ENCODE results near the gene NATD1.

The NATD1 gene

DNA sequence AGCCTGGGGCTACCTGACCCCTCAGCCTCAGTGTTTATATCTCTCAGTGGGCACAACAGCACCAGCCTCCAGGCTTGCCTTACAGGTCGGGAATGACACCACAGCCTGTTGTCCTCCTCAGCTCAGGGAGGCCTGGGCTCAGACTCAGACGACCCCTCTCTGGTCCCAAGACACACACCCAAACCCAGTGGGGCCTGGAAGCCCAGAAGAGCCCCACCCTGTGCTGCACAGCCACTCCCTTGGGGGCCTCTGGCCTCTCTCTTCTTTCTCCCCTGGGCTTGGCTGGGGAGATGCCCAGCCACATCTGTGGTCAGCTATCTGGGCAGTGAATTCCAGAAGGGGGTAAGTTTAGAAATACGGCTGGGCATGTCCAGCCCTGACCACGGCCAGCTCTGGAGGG lies 2.4 kb downstream of the NATD1 start:
- Mint-ChIP-seq H3K27me3 (no peaks in the 10 kb centered on the region), H3K9me3 (no peaks in the 10 kb centered on the region), H3K36me3 (no peaks in the 10 kb centered on the region), H3K4me3 (no peak overlapping the region), H3K4me1 (peaks cover 16% of the 10 kb centered on the region), H3K27ac (no peak overlapping the region)
- DNase-seq (ENCODE audit: low spot score in 2 of 2), result no peak
- no peak for ATAC-seq (ENCODE audit: low read depth)

DNA sequence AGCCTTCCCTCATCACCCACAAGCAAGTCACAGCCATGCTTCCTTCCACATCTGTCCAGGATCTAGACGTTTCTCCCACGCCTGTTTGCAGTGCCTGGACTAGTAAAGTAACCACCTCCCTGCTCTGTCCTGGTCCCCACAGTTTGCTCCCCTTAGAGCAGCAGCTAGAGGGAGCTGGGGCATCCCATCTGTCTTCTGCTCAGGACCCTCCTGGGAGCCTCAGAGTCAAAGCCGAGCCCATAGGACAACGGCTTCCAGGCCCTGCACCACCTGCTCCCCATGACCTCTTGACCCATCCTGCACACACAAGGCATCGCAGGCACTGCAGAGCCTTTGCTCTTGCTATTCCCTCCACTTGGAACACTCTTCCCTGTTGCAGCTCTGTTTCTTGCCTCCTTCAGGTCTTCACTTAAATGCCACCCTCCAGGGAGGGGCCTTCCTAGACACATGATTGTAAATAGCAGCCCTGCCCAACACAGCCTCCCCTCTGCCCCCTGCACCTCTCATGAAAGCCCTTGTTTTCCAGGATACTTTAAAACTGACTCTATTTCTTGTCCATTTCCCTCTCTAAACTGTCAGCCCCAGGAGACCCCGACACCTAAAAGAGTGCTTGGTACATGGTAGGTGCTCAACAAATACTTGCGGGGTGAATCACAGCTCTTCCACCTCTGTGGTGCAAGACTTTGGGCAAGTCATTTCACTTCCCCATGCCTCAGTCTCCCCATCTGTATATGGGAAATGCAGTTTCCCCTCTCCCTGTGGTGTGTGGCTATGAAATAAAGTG lies 3.1 kb downstream of the NATD1 start:
- H3K4me1 Mint-ChIP-seq, result peaks cover 20% of the 10 kb centered on the region
- ATAC-seq (ENCODE audit: low read depth), result no peak
- H3K27ac Mint-ChIP-seq, result no peak overlapping the region
- no peaks in the 10 kb centered on the region for H3K9me3 Mint-ChIP-seq
- DNase-seq (ENCODE audit: low spot score in 2 of 2), result no peak
- H3K36me3 Mint-ChIP-seq, result no peaks in the 10 kb centered on the region
- no peak overlapping the region for H3K4me3 Mint-ChIP-seq
- H3K27me3 Mint-ChIP-seq, result no peaks in the 10 kb centered on the region

DNA sequence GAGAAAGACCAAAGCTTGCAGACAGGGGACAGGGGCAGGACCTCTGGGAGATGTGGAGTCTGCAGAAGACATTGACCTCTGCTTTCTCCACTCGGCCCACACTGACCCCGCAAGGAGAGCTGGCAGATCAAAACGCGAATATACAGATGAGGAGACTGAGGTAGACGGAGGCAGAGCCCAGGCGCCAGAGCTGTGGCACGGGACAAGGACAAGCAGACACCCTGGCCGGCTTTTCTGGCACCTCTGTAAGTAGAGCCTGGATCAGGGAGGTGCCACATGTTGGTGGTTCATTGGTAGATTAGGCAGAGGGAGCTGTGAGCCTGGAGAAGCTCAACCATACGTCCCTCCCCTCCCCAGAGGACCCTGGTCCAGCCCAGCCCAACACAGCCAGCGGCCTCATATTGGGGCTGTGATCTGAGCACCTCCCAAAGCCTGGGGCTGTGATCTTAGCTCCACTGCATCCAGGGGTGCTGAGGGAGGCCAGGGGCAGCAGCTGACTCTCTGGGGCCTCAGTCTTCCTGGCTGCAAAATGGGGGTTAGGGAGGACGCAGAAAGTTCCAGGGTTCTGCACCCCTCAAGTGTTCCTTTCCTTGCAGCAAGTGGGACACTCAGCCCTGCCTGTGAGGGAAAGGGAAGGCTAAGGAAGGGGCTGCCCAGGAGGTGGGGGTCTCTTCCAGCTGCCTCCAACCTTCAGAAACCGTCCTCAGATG lies 4.0 kb downstream of the NATD1 start:
- H3K9me3 Mint-ChIP-seq, result no peaks in the 10 kb centered on the region
- no peaks in the 10 kb centered on the region for H3K27me3 Mint-ChIP-seq
- DNase-seq (ENCODE audit: low spot score in 2 of 2) (no peak), ATAC-seq (ENCODE audit: low read depth) (no peak)
- H3K27ac Mint-ChIP-seq, result no peak overlapping the region
- H3K4me1 Mint-ChIP-seq, result peaks cover 23% of the 10 kb centered on the region
- no peak overlapping the region for H3K4me3 Mint-ChIP-seq
- H3K36me3 Mint-ChIP-seq, result no peaks in the 10 kb centered on the region

DNA sequence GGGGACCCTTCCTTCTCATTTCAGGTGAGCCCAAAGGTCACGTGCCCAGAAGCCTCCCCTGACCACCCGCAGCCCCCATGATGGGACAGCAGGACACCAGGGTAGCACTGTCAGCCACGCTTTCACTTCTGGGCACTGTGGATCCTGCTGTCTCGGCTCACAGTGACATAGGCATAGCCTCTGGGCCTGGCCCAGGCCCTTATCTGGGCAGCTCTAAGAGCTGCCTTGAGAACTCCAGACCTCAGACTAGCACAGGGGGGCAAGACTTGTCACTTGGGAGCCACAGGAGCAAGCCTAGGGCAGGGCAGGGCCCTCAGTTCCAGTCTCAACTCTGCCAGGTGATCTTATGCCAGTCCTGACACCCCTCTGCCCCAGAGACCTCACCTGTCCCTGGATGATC lies 4.7 kb downstream of the NATD1 start:
- H3K4me3 Mint-ChIP-seq, result no peak overlapping the region
- no peak overlapping the region for H3K27ac Mint-ChIP-seq

DNA sequence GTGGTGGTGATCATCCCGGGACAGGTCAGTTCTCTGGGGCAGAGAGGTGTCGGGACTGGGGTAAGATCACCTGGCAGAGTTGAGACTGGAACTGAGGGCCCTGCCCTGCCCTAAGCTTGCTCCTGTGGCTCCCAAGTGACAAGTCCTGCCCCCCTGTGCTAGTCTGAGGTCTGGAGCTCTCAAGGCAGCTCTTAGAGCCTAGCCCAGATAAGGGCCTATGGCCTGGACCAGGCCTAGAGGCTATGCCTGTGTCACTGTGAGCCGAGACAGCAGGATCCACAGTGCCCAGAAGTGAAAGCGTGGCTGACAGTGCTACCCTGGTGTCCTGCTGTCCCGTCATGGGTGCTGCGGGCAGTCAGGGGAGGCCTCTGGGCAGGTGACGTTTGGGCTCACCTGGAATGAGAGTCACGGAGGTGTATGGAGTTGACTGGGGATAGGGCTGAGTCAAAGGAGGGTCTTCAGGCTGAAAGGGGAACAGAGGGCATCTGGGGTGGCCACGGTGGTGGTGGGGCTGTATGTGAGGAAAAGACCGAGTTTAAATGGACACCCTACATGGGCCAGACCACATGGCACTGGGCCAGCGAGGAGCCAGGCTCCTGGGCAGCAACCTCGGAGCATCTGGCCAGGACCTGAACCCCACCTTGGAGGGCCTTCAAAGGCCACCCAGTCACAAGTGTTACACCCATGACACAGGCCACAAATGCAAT lies 5.5 kb downstream of the NATD1 start:
- ATAC-seq (ENCODE audit: low read depth) (no peak), DNase-seq (ENCODE audit: low spot score in 2 of 2) (no peak)
- peaks cover 23% of the 10 kb centered on the region for H3K4me1 Mint-ChIP-seq
- no peaks in the 10 kb centered on the region for H3K27me3 Mint-ChIP-seq
- H3K9me3 Mint-ChIP-seq, result no peaks in the 10 kb centered on the region
- no peak overlapping the region for H3K4me3 Mint-ChIP-seq
- no peak overlapping the region for H3K27ac Mint-ChIP-seq
- no peaks in the 10 kb centered on the region for H3K36me3 Mint-ChIP-seq

More for the DNA sequence above, 4.7 kb downstream of the NATD1 start:
- no peaks in the 10 kb centered on the region for H3K27me3 Mint-ChIP-seq
- H3K4me1 Mint-ChIP-seq, result peaks cover 23% of the 10 kb centered on the region
- DNase-seq (ENCODE audit: low spot score in 2 of 2) (no peak), ATAC-seq (ENCODE audit: low read depth) (no peak)
- H3K36me3 Mint-ChIP-seq, result no peaks in the 10 kb centered on the region
- H3K9me3 Mint-ChIP-seq, result no peaks in the 10 kb centered on the region

DNA sequence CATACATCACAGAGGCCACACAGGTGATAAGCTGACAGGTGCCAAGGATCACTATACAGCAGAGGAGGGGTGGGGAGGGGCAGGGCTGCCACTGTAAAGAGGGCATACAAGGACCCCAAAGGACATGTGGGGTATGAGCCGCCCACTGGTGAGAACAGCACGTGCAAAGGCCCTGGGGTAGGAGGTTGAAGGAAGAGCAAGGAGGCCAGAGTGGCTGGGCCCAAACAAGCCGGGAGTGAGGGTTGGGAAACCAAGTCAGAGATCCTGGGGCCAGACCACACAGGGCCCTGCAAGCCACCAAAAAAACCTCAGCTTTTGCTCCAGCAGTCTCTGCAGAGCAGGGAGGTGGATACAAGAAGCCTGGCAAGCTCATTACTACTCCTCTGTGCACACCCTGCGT lies 6.5 kb downstream of the NATD1 start:
- peaks cover 16% of the 10 kb centered on the region for H3K4me1 Mint-ChIP-seq
- no peak for ATAC-seq (ENCODE audit: low read depth)

DNA sequence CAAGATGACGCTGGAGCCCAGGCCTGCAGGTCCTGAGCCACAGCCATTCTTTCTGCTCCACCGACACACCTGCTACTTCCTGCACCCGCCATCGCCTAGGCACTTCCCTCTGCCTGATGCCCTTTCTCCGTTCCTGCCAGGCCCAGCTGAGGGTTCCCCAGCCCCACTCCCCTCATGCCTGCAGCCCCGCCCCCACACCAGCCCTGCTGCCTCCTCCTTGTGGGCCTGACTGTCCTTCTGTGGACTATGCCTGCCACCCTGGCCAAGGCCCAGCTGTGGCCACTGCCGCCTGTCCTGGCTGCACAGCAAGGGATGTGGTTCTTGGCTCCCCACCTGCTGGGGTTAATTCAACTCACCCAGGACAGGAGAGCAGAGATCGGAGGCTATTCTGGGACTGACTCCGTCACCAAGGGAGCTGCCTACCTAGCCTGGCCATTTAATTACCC lies 7.5 kb downstream of the NATD1 start:
- H3K27me3 Mint-ChIP-seq, result no peaks in the 10 kb centered on the region
- no peaks in the 10 kb centered on the region for H3K9me3 Mint-ChIP-seq
- H3K4me1 Mint-ChIP-seq, result peaks cover 14% of the 10 kb centered on the region
- no peaks in the 10 kb centered on the region for H3K36me3 Mint-ChIP-seq
- no peak for ATAC-seq (ENCODE audit: low read depth)
- DNase-seq (ENCODE audit: low spot score in 2 of 2), result no peak
- no peak overlapping the region for H3K4me3 Mint-ChIP-seq
- no peak overlapping the region for H3K27ac Mint-ChIP-seq

More for the DNA sequence above, 6.5 kb downstream of the NATD1 start:
- Mint-ChIP-seq H3K4me3 (no peak overlapping the region), H3K9me3 (no peaks in the 10 kb centered on the region), H3K27me3 (no peaks in the 10 kb centered on the region), H3K27ac (no peak overlapping the region), H3K36me3 (no peaks in the 10 kb centered on the region)
- DNase-seq (ENCODE audit: low spot score in 2 of 2), result no peak

DNA sequence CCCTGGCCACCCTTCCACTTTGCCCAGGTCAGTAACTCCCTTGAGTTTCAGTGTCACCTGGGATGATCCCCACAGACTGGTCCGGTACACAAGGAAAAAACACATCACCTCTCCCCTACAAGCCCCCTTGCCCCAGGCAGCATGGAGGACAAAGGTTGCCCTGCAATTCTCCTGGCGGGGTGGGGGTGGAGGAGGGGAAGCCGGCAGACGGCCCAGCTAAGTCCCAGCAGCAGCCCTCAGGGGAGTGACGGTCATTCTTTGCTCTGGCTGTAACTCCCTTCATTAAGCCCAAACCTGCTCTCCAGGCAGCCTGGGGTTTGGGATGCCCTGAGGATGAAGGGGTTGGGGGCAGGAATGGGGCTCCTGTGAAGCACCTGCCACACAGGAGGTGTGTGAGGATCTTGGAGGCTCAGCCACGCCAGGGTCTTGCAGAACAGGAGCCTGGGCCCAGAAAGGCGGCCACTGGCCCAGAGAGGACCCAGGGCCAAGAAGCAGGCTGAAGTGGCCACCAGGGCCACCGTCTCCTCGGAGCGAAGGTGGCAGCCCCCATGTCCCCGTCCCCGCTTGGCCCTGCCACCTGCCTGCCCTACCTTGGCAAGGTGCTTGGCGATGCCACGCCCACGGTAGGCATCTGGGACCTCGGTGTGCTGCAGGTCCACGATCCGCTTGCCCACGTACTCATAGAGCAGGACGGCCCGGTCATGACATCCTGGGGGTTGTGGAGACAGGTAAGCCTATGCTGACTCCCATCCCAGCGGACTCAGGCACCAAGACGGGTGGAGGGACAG lies 9.5 kb downstream of the NATD1 start:
- no peak overlapping the region for H3K27ac Mint-ChIP-seq
- DNase-seq (ENCODE audit: low spot score in 2 of 2) (no peak), ATAC-seq (ENCODE audit: low read depth) (no peak)
- H3K27me3 Mint-ChIP-seq, result no peaks in the 10 kb centered on the region
- H3K9me3 Mint-ChIP-seq, result no peaks in the 10 kb centered on the region
- H3K36me3 Mint-ChIP-seq, result no peaks in the 10 kb centered on the region
- H3K4me3 Mint-ChIP-seq, result no peak overlapping the region
- peaks cover 11% of the 10 kb centered on the region for H3K4me1 Mint-ChIP-seq

DNA sequence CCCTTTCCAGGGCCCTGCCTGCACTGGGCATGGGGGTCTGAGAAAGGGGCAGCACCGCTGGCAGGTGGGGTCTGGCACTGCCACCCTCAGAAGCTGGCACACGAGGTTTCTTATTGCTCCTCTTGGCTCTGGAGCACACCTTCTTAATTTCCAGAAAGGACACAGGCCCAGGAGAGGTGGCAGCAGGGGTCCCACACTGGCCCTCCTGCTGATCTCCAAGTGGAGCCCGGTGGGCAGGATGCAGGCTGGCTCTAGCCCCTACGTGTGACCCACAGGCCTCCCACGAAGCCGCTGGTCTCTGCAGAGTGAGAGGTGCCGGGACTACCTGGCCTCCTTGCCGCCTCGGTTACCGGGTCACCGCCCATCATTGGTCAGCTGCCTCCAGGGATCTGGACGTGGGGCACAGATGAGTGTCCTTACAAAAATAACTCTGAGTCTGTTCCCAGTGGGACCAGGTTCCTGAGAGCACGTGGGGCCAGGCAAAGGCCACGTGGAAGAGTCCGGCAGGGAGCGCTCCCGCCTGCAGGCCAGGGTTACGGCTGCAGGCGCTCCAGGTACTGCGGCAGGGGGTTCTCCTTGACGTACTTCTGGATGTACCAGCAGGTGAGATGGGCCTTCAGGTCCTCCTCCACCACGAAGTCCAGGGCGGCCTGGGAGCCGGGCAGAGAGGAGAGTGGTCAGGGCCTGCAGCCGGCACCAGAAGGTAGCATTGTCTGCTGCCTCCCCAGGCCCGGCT lies 10.3 kb downstream of the NATD1 start:
- H3K4me3 Mint-ChIP-seq, result no peak overlapping the region
- H3K9me3 Mint-ChIP-seq, result no peaks in the 10 kb centered on the region
- ATAC-seq (ENCODE audit: low read depth) (no peak), DNase-seq (ENCODE audit: low spot score in 2 of 2) (no peak)
- H3K4me1 Mint-ChIP-seq, result peaks cover 11% of the 10 kb centered on the region
- H3K36me3 Mint-ChIP-seq, result no peaks in the 10 kb centered on the region
- H3K27me3 Mint-ChIP-seq, result no peaks in the 10 kb centered on the region
- H3K27ac Mint-ChIP-seq, result no peak overlapping the region

DNA sequence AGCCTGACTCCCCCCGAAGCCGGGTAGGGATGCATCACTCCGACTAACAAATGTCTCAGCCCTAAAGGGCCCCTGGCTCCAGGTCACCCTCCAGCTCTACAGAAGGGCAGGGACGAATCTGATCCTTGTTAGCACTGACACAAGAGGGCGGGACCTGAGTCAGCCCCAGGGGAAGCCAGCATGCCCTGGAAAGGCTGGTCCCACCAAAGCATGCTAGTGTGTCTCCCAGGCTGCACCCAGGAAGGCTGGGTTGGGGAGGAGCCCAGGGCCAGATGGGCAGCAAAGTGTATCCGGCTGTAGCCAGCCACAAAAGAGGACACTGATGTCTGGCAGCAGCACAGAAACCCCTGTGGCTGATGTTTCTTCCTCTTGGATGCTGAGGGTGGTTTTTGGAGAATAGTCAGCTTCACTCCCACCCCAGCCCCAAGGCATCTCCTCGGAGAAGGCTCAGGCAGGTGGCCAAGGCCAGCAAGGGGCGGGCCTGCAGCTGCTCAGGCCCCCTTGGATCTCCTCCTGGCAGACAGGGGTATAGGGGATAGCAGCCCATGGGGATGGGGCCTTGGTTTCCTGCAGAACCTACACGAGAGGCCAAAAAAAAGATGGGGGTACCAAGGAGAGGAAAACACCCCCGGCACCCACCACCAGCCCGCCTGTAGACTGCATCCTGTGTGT lies 11.0 kb downstream of the NATD1 start:
- DNase-seq (ENCODE audit: low spot score in 2 of 2) (no peak), ATAC-seq (ENCODE audit: low read depth) (no peak)
- H3K9me3 Mint-ChIP-seq, result no peaks in the 10 kb centered on the region
- no peaks in the 10 kb centered on the region for H3K36me3 Mint-ChIP-seq
- H3K27ac Mint-ChIP-seq, result no peak overlapping the region
- no peaks in the 10 kb centered on the region for H3K27me3 Mint-ChIP-seq
- no peak overlapping the region for H3K4me3 Mint-ChIP-seq
- peaks cover 9% of the 10 kb centered on the region for H3K4me1 Mint-ChIP-seq

DNA sequence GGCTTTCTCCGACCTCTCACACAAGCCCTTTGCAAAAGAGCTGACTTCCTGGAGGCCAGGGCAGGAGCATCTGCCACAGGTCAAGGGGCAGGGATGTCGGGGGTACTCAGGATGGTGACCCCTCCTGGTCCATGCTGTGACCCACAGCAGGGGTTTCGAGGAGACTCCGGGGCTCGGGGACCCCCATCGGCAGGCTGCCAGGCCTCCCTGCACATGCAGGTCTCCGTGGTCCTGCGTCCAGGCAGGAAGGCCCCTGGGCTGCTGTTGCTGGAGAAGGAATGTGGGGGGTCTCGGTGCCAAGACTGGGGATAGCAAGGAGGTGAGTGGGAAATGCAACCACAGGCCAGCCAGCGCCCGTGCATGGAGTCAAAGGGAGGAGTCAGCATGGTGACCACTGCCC lies 11.6 kb downstream of the NATD1 start:
- H3K9me3 Mint-ChIP-seq, result no peaks in the 10 kb centered on the region
- H3K36me3 Mint-ChIP-seq, result no peaks in the 10 kb centered on the region
- peaks cover 9% of the 10 kb centered on the region for H3K4me1 Mint-ChIP-seq
- no peak for DNase-seq (ENCODE audit: low spot score in 2 of 2)
- H3K27me3 Mint-ChIP-seq, result no peaks in the 10 kb centered on the region
- ATAC-seq (ENCODE audit: low read depth), result no peak
- H3K27ac Mint-ChIP-seq, result no peak overlapping the region
- H3K4me3 Mint-ChIP-seq, result no peak overlapping the region

DNA sequence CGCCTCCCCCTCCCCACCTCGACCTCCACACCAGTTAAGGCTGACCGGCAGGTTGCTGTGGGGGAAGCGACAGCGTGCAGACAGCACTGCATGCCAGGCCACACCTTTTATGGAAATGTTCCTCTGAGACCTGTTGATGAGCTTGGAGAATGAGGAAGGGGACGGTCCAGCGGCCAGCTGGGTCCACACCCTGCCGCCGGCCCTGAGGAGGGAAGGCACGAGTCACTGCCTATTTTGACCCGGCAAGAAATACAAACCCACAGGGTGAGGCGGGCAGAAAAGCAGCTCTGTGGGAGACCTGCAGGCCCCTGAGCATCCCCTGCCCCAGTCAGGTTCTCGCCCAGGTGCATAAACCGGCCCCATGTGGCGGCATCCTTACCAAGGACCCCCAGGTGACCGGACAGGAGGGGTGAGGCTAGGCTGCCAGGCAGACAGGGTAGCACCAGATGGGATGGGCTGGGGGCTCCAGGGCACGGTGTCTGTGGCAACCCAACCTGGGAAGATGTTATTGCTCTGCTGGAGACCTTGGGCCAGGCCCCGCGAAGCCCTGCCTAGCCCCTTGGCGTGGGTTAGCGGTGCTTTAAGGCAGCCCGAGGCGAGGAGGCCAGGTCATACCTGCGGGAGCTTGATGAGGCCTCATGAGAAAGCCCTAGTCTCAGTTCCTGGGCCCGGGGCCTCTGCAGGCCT lies 12.7 kb downstream of the NATD1 start:
- H3K36me3 Mint-ChIP-seq, result no peaks in the 10 kb centered on the region
- DNase-seq (ENCODE audit: low spot score in 2 of 2) (no peak), ATAC-seq (ENCODE audit: low read depth) (no peak)
- H3K9me3 Mint-ChIP-seq, result peaks cover 3% of the 10 kb centered on the region
- H3K27me3 Mint-ChIP-seq, result no peaks in the 10 kb centered on the region
- no peak overlapping the region for H3K27ac Mint-ChIP-seq
- H3K4me1 Mint-ChIP-seq, result peaks cover 11% of the 10 kb centered on the region
- no peak overlapping the region for H3K4me3 Mint-ChIP-seq
